Measurements from ENCODE around the gene LOXL4.

DNA sequence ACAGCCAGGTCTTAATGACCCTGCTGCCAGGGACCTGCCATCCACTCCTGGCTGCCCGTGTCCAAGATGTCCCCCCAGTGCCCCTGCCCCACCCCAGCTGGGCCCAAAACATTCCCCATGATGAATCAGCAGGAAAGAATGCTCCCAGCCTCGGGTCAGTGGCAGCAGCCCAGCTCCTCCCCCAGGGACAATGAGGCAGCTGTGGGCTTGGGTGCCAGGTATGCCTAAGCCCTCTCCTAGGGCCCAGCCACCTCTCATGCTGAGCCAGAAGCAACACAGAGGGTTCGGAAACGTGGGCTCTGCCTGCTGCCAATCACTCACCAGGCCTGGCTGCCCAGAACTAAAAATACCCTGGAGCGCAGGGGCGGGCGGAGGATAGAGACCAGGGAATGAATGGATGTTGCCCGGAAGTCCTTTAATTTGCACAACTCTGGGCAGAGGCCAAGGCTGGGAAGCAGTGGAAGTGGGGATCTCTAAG is 1.5 kb upstream of the LOXL4 start:
- TF ChIP-seq CTCF (IDR thresholded peaks at IDR 0.05; ENCODE audit: low read depth, low read length) (no peak), EZH2phosphoT487 (IDR thresholded peaks at IDR 0.05; ENCODE audit: low read depth) (no peak)

Data from OCI-LY3 (cell line).